HEK293 (cell line): ENCODE results near the gene CPEB2.

Experiments used
- BCL11A ChIP-seq: fragments of 450-650 bp; formaldehyde crosslinking; IDR thresholded peaks from 2 replicates; pipeline ENCODE4 v1.5.1; 2016; ENCODE audit warnings: low read depth, missing biosample characterization, missing genetic modification characterization
- GLI4 ChIP-seq: fragments of 450-650 bp; formaldehyde crosslinking; IDR thresholded peaks from 2 replicates; pipeline ENCODE4 v1.5.1; 2016; ENCODE audit warnings: missing biosample characterization, missing genetic modification characterization
- KLF8 ChIP-seq: fragments of 450-650 bp; formaldehyde crosslinking; IDR thresholded peaks from 2 replicates; pipeline ENCODE4 v1.5.1; 2016; ENCODE audit warnings: missing biosample characterization, missing genetic modification characterization
- PRDM1 ChIP-seq: fragments of 450-650 bp; formaldehyde crosslinking; IDR thresholded peaks from 2 replicates; pipeline ENCODE4; 2016; ENCODE audit warnings: missing biosample characterization, missing genetic modification characterization
- RBAK ChIP-seq: fragments of 450-650 bp; formaldehyde crosslinking; IDR thresholded peaks from 2 replicates; pipeline ENCODE4 v1.5.1; 2016; ENCODE audit warnings: missing biosample characterization, missing genetic modification characterization
- SP2 ChIP-seq: fragments of 450-650 bp; formaldehyde crosslinking; IDR thresholded peaks from 2 replicates; pipeline ENCODE4 v1.5.1; 2016; ENCODE audit warnings: missing biosample characterization, missing genetic modification characterization
- ZNF274 ChIP-seq, 2 experiments: fragments of 200-500 bp in 1 of 2; fragments of 450-650 bp in 1 of 2; sonication (Bioruptor generic) in 1 of 2; formaldehyde crosslinking in 1 of 2; IDR thresholded peaks; 2 replicates each; pipeline versions ENCODE4 v1.5.1 to v1.6.1; 2014 to 2016; ENCODE audit warnings: borderline replicate concordance in 1 of 2, inconsistent platforms in 1 of 2, low read length in 1 of 2, missing biosample characterization in 1 of 2, missing genetic modification characterization in 1 of 2
- ZNF660 ChIP-seq: fragments of 450-650 bp; IDR thresholded peaks from 2 replicates; pipeline ENCODE4 v1.5.1; 2018; ENCODE audit warnings: missing biosample characterization, mild to moderate bottlenecking, missing genetic modification characterization
- TF ChIP-seq, protein P1 (sequence below): fragments of 450-650 bp; formaldehyde crosslinking; IDR thresholded peaks from 2 replicates; pipeline ENCODE4 v1.5.1; 2016; ENCODE audit warnings: missing biosample characterization, missing genetic modification characterization
- TF ChIP-seq, protein P2 (sequence below): fragments of 450-650 bp; formaldehyde crosslinking; IDR thresholded peaks from 2 replicates; pipeline ENCODE4 v1.5.1; 2016; ENCODE audit warnings: missing biosample characterization, missing genetic modification characterization
- TF ChIP-seq, protein P3 (sequence below): fragments of 450-650 bp; formaldehyde crosslinking; IDR thresholded peaks from 2 replicates; pipeline ENCODE4 v1.5.1; 2016; ENCODE audit warnings: missing biosample characterization, missing genetic modification characterization
- TF ChIP-seq, protein P4 (sequence below): fragments of 450-650 bp; formaldehyde crosslinking; IDR thresholded peaks from 2 replicates; pipeline ENCODE4 v1.5.1; 2016; ENCODE audit warnings: missing biosample characterization, missing genetic modification characterization

DNA sequence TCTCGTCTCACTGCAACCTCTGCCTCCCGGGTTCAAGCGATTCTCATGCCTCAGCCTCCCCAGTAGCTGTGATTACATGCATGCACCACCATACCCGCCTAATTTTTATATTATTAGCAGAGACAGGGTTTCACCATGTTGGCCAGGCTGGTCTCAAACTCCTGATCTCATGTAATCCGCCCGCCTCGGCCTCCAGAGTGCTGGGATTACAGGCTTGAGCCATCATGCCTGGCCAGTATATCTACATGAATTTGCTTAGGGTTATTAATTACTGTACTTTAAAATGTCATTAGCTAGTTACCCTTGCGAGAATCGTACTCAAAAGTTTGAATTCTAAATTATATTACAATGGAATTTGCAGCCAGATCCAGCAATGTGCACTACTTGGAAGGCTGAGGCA lies 8.9 kb downstream of the CPEB2 start:
- TF ChIP-seq KLF8 (tag by site-specific recombination) = no peak
- TF ChIP-seq, protein P1, sequence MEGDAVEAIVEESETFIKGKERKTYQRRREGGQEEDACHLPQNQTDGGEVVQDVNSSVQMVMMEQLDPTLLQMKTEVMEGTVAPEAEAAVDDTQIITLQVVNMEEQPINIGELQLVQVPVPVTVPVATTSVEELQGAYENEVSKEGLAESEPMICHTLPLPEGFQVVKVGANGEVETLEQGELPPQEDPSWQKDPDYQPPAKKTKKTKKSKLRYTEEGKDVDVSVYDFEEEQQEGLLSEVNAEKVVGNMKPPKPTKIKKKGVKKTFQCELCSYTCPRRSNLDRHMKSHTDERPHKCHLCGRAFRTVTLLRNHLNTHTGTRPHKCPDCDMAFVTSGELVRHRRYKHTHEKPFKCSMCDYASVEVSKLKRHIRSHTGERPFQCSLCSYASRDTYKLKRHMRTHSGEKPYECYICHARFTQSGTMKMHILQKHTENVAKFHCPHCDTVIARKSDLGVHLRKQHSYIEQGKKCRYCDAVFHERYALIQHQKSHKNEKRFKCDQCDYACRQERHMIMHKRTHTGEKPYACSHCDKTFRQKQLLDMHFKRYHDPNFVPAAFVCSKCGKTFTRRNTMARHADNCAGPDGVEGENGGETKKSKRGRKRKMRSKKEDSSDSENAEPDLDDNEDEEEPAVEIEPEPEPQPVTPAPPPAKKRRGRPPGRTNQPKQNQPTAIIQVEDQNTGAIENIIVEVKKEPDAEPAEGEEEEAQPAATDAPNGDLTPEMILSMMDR (tag by site-specific recombination) = no peak
- TF ChIP-seq SP2 (tag by site-specific recombination) = no peak
- no peak for TF ChIP-seq RBAK (tag by site-specific recombination)
- no peak for TF ChIP-seq GLI4
- no peak for TF ChIP-seq PRDM1 (tag by site-specific recombination)
- TF ChIP-seq, protein P2, sequence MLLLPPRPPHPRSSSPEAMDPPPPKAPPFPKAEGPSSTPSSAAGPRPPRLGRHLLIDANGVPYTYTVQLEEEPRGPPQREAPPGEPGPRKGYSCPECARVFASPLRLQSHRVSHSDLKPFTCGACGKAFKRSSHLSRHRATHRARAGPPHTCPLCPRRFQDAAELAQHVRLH (tag by site-specific recombination) = no peak
- no peak for TF ChIP-seq ZNF274 (IDR thresholded peaks at IDR 0.05; ENCODE audit: low read length)
- TF ChIP-seq ZNF274 (tag by site-specific recombination; IDR thresholded peaks at IDR 0.05; ENCODE audit: borderline replicate concordance) = no peak
- TF ChIP-seq ZNF660 = no peak
- TF ChIP-seq BCL11A (tag by site-specific recombination) = no peak
- TF ChIP-seq, protein P3, sequence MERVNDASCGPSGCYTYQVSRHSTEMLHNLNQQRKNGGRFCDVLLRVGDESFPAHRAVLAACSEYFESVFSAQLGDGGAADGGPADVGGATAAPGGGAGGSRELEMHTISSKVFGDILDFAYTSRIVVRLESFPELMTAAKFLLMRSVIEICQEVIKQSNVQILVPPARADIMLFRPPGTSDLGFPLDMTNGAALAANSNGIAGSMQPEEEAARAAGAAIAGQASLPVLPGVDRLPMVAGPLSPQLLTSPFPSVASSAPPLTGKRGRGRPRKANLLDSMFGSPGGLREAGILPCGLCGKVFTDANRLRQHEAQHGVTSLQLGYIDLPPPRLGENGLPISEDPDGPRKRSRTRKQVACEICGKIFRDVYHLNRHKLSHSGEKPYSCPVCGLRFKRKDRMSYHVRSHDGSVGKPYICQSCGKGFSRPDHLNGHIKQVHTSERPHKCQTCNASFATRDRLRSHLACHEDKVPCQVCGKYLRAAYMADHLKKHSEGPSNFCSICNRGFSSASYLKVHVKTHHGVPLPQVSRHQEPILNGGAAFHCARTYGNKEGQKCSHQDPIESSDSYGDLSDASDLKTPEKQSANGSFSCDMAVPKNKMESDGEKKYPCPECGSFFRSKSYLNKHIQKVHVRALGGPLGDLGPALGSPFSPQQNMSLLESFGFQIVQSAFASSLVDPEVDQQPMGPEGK (tag by site-specific recombination) = no peak
- TF ChIP-seq, protein P4, sequence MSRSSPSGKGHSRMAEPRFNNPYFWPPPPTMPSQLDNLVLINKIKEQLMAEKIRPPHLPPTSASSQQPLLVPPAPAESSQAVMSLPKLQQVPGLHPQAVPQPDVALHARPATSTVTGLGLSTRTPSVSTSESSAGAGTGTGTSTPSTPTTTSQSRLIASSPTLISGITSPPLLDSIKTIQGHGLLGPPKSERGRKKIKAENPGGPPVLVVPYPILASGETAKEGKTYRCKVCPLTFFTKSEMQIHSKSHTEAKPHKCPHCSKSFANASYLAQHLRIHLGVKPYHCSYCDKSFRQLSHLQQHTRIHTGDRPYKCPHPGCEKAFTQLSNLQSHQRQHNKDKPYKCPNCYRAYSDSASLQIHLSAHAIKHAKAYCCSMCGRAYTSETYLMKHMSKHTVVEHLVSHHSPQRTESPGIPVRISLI (tag by site-specific recombination) = no peak
